Subcutaneous abdominal adipose tissue (tissue), 5 donors: ENCODE data around the gene SPATA21.
"Not testable (repeated sequence)": the region's sequence is repeated elsewhere in the genome, so short reads cannot be mapped to it uniquely, and the experiment has no call there.

ENCODE experiments used
- H3K27ac ChIP-seq: one replicate; pipeline ENCODE4 v1.7.0; 2013; ENCODE audit warnings: low read depth, mild to moderate bottlenecking, inconsistent platforms, low read length, moderate library complexity
- H3K27me3 ChIP-seq, 5 donors: one replicate each; pipeline ENCODE4 v1.7.0; 2013; ENCODE audit warnings: low read length in 5 of 5, inconsistent platforms in 1 of 5; ENCODE audit not compliant: control insufficient read depth in 5 of 5, insufficient read depth in 4 of 5
- H3K36me3 ChIP-seq, 5 donors: one replicate each; pipeline ENCODE4 v1.7.0; 2013; ENCODE audit warnings: low read length in 5 of 5; ENCODE audit not compliant: control insufficient read depth in 5 of 5, insufficient read depth in 5 of 5
- H3K4me1 ChIP-seq, 5 donors: one replicate each; pipeline ENCODE4 v1.7.0; 2013; ENCODE audit warnings: low read length in 5 of 5, mild to moderate bottlenecking in 3 of 5, moderate library complexity in 1 of 5; ENCODE audit not compliant: control insufficient read depth in 5 of 5, insufficient read depth in 5 of 5
- H3K4me3 ChIP-seq, 5 donors: one replicate each; pipeline ENCODE4 v1.7.0; 2013; ENCODE audit warnings: low read length in 5 of 5, low read depth in 1 of 5
- H3K9ac ChIP-seq, 5 donors: one replicate each; pipeline ENCODE4 v1.7.0; 2013; ENCODE audit warnings: low read length in 5 of 5, mild to moderate bottlenecking in 4 of 5, moderate library complexity in 3 of 5
- H3K9me3 ChIP-seq, 5 donors: one replicate each; pipeline ENCODE4 v1.7.0; 2013; ENCODE audit warnings: low read length in 5 of 5; ENCODE audit not compliant: control insufficient read depth in 5 of 5
- donor health status: healthy.
- donor health status: healthy.
- donor health status: healthy.
- donor health status: healthy.
- donor health status: healthy.

The SPATA21 gene

DNA sequence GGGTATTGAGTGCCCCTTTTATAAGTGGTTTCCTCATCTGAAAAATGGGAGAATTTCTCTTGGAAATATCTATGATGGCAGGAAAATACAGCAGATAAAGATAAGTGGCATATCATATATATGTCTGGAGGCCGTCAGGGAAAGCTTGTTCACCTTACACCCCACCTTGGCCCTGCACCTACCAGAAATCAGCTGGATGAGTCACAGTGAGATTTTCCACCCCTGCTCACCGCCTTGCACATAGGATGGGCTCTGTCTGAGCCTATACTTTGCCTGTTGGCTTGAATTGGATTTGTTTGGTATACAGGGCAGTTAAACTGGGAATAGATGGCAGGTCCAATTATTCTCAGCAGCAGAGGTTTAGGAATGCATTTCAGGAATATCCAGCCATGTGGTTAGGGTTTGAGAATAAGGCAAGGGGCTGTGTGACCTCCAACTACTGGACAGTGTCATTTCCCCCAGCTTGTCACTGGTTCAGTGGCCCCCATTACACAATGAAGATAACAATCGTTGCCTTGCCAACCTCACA, at the start of gene SPATA21:
TSS of gene SPATA21 (minus strand) at position 479 of the 529 bp plus-strand sequence. CDS start 6,053 bp downstream, outside the sequence.
- H3K27ac ChIP-seq, result no peak within 1 kb of the TSS
- H3K4me3 ChIP-seq, result no peak within 1 kb of the TSS
- peaks cover 0 to 2% (median 0%) of the 10 kb centered on the region in 5 donors for H3K27me3 ChIP-seq
- H3K36me3 ChIP-seq, result no peaks in the 10 kb centered on the region
- H3K4me1 ChIP-seq, result peaks cover 4 to 30% (median 23%) of the 10 kb centered on the region in 5 donors
- H3K9ac ChIP-seq, result no peak within 1 kb of the TSS
- no peaks in the 10 kb centered on the region for H3K9me3 ChIP-seq

DNA sequence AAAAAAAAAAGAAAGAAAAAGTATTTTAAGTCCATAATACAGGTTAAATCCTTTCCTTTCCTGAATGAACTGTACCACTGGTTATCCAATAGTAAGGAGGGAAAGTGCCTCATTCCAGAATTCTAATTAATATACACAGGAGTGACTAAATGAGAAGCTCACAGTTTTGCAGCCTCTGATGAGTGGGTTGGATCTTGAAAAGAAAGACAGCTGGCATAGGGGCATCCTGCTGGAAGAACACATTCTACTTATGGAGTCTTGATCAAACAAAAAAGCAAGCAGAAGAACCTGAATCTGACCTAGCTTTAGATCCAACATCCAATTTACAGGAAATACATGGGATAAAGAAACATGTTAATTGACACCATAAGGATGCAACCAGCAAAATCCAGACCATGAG, 49.8 kb upstream of the SPATA21 start:
- not testable (repeated sequence) for H3K9ac ChIP-seq, H3K27me3 ChIP-seq, H3K4me1 ChIP-seq, H3K4me3 ChIP-seq, H3K9me3 ChIP-seq, H3K27ac ChIP-seq
- peaks cover 0 to 61% (median 35%) of the 10 kb centered on the region in 5 donors for H3K36me3 ChIP-seq

DNA sequence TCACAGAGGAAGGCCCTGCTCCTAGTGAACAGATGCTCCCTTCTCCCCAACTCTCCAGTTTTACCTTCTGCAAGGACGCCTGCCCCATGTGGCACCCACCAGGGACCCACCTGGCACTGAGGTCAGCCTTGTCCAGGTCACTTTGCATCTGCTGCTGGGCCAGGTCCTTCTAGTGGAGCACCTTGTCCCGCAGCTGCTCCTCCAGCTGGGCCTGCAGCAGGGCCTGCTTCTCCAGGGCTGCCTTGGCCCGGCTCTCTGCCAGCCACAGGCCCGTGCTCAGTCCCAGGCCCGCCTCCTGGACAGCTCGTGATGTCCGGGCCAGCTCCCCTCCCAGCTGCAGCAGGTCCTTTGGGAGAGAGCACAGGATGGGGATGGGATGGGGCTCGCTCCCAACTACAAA, 49.1 kb upstream of the SPATA21 start:
- not testable (repeated sequence) for H3K4me3 ChIP-seq, H3K27me3 ChIP-seq, H3K4me1 ChIP-seq, H3K9ac ChIP-seq, H3K9me3 ChIP-seq, H3K27ac ChIP-seq
- peaks cover 0 to 66% (median 35%) of the 10 kb centered on the region in 5 donors for H3K36me3 ChIP-seq

- Histone ChIP-seq H3K4me1 (no peaks in the 10 kb centered on the region), H3K36me3 (peaks cover 0 to 71% (median 36%) of the 10 kb centered on the region in 5 donors), H3K27ac (no peak overlapping the region), H3K9me3 (no peaks in the 10 kb centered on the region), H3K4me3 (no peak overlapping the region), H3K27me3 (no peaks in the 10 kb centered on the region), H3K9ac (no peak overlapping the region)
These were observed 47.7 kb upstream of the SPATA21 start for GRCh38 chr1:16484931-16485330.

- Histone ChIP-seq H3K9ac (no peak overlapping the region), H3K9me3 (no peaks in the 10 kb centered on the region), H3K27me3 (no peaks in the 10 kb centered on the region), H3K36me3 (peaks cover 0 to 66% (median 32%) of the 10 kb centered on the region in 5 donors), H3K27ac (no peak overlapping the region), H3K4me3 (no peak overlapping the region), H3K4me1 (no peaks in the 10 kb centered on the region)
These were observed 47.2 kb upstream of the SPATA21 start for GRCh38 chr1:16484501-16484835.

GRCh38 chr1:16483639-16484500, 46.6 kb upstream of the SPATA21 start:
- not testable (repeated sequence) for H3K27ac ChIP-seq, H3K9ac ChIP-seq, H3K4me1 ChIP-seq, H3K27me3 ChIP-seq, H3K4me3 ChIP-seq, H3K9me3 ChIP-seq
- H3K36me3 ChIP-seq, result peaks cover 0 to 63% (median 29%) of the 10 kb centered on the region in 5 donors

GRCh38 chr1:16483146-16483545, 45.9 kb upstream of the SPATA21 start:
- not testable (repeated sequence) for H3K4me3 ChIP-seq, H3K4me1 ChIP-seq, H3K9ac ChIP-seq, H3K27me3 ChIP-seq, H3K27ac ChIP-seq, H3K9me3 ChIP-seq
- peaks cover 0 to 65% (median 36%) of the 10 kb centered on the region in 5 donors for H3K36me3 ChIP-seq

DNA sequence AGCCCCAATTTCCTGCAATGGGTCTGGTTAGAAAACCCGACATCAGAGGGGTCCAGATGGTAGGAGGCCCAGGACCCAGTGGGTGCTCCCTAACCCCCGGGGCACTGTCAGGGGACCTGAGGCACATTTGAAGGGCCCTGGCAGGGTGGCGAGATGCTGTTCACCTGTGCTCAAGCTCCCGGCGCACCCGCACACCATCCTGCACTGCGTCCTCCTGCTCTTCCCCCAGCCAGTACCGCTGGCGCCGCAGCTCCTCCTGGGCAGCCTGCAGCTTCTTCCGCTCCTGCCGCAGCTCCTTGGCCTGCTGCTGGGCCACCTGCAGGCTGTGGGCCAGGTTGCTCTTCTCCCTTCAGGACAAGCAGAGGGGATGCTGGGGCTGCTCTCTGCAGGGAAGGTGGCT, 40.9 kb upstream of the SPATA21 start:
- no peaks in the 10 kb centered on the region for H3K4me1 ChIP-seq
- H3K4me3 ChIP-seq, result no peak overlapping the region
- H3K9ac ChIP-seq, result no peak overlapping the region
- no peak overlapping the region for H3K27ac ChIP-seq
- H3K27me3 ChIP-seq, result no peaks in the 10 kb centered on the region
- H3K9me3 ChIP-seq, result no peaks in the 10 kb centered on the region
- H3K36me3 ChIP-seq, result peaks cover 7 to 80% (median 47%) of the 10 kb centered on the region in 5 donors

GRCh38 chr1:16475771-16476770, 38.8 kb upstream of the SPATA21 start:
- not testable (repeated sequence) for H3K9ac ChIP-seq, H3K4me3 ChIP-seq, H3K4me1 ChIP-seq, H3K27ac ChIP-seq, H3K27me3 ChIP-seq, H3K9me3 ChIP-seq
- peaks cover 23 to 65% (median 56%) of the 10 kb centered on the region in 5 donors for H3K36me3 ChIP-seq

- not testable (repeated sequence) for H3K9ac ChIP-seq, H3K4me3 ChIP-seq, H3K9me3 ChIP-seq, H3K27ac ChIP-seq, H3K4me1 ChIP-seq, H3K27me3 ChIP-seq
- H3K36me3 ChIP-seq, result peaks cover 23 to 56% (median 45%) of the 10 kb centered on the region in 5 donors
These were observed 37.7 kb upstream of the SPATA21 start for GRCh38 chr1:16474891-16475290.
